Activated CD4-positive, alpha-beta T cell treated with anti-CD3 and anti-CD28 coated beads for 36 hours (primary cell): Measurements from ENCODE around the gene RASSF7. TPM values are rescaled to one million over a fixed set of nuclear protein-coding genes. Genes with fewer than 3 reads are reported as not detected.
"Not testable (repeated sequence)": the region's sequence is repeated elsewhere in the genome, so short reads cannot be mapped to it uniquely, and the experiment has no call there.

Source experiments
- ATAC-seq: fragments of 200-7000 bp; cut with Tn5 transposase; one replicate; pipeline ENCODE4 v1.10.0; 2021; ENCODE audit warnings: mild to moderate bottlenecking, moderate library complexity
- CTCF ChIA-PET: fragments of 350-600 bp; sonication (Branson Sonifier 250); formaldehyde crosslinking; loops from one replicate; lab custom pipeline; 2021; ENCODE audit warnings: antibody characterized with exemption; lab: Charles Lee
- POLR2A ChIA-PET: fragments of 350-600 bp; sonication (Branson Sonifier 250); formaldehyde crosslinking; loops from one replicate; lab custom pipeline; 2021; ENCODE audit warnings: antibody characterized with exemption, inconsistent platforms; lab: Charles Lee
- DNase-seq: peaks from one replicate; pipeline ENCODE4 v3.0.0-alpha.2; 2020
- H3K27ac Mint-ChIP-seq: one replicate; pipeline ENCODE4 v1.8.0; 2021; ENCODE audit warnings: mixed read lengths
- H3K27me3 Mint-ChIP-seq: one replicate; pipeline ENCODE4 v1.8.0; 2021; ENCODE audit warnings: mixed read lengths
- H3K36me3 Mint-ChIP-seq: one replicate; pipeline ENCODE4 v1.8.0; 2021; ENCODE audit warnings: low read depth, mixed read lengths
- H3K4me1 Mint-ChIP-seq: one replicate; pipeline ENCODE4 v1.8.0; 2021; ENCODE audit warnings: mixed read lengths
- H3K4me3 Mint-ChIP-seq: one replicate; pipeline ENCODE4 v1.8.0; 2021; ENCODE audit warnings: mild to moderate bottlenecking, moderate library complexity, mixed read lengths
- H3K9me3 Mint-ChIP-seq: one replicate; pipeline ENCODE4 v1.8.0; 2021; ENCODE audit warnings: low read depth, mixed read lengths
- intact Hi-C, 2 experiments: fragments of 100-400 bp; cut with DNase I in 1 of 2; cut with micrococcal nuclease in 1 of 2; formaldehyde crosslinking; loops; one replicate each; pipeline versions ENCODE4 v1.14.2 to v1.15.1; 2022 to 2024; cut with DNase I, micrococcal nuclease
- total RNA-seq, 2 experiments: library from RNA; stranded (reverse); gene quantifications; one replicate each; pipeline ENCODE4 v1.2.3, GENCODE V29; 2021

Gene RASSF7
- total RNA-seq, 2 experiments from 2014 or later = 16.8 TPM

- intact Hi-C loops = loop anchor here in 1 of 2 experiments (2.0 kb wide), 3 partner anchors 45 to 119 kb away; partner anchors contain the start of genes IRF7 and PTDSS2
- peak overlapping the region; percentile 72 for H3K27ac Mint-ChIP-seq
- peak overlapping the region; percentile 77 for H3K4me3 Mint-ChIP-seq
- H3K36me3 Mint-ChIP-seq = peaks cover 12% of the 10 kb centered on the region
- CTCF ChIA-PET = interaction anchor here (1.6 kb wide), 1 partner anchor 15 kb away, joined by 4 read pairs; no protein-coding TSS in a partner anchor
- no peaks in the 10 kb centered on the region for H3K9me3 Mint-ChIP-seq
- POLR2A ChIA-PET = interaction anchor here (0.6 to 0.7 kb wide), 2 partner anchors 102 to 294 kb away, joined by 5 read pairs; no protein-coding TSS in a partner anchor
- no peak for ATAC-seq
- peaks cover 4% of the 10 kb centered on the region for H3K4me1 Mint-ChIP-seq
- DNase-seq = peak; percentile 9
- H3K27me3 Mint-ChIP-seq = peaks cover 2% of the 10 kb centered on the region
These were observed 8.6 kb downstream of the RASSF7 start for GRCh38 chr11:569158-569885.

- Mint-ChIP-seq H3K4me3 (no peak overlapping the region), H3K36me3 (peaks cover 9% of the 10 kb centered on the region), H3K27me3 (peaks cover 10% of the 10 kb centered on the region), H3K27ac (no peak overlapping the region), H3K4me1 (peaks cover 14% of the 10 kb centered on the region), H3K9me3 (no peaks in the 10 kb centered on the region)
- ATAC-seq = no peak
- POLR2A ChIA-PET = no interaction called here
- DNase-seq = peak; percentile 12
- intact Hi-C loops = loop anchor here in 1 of 2 experiments (10.0 kb wide), 1 partner anchor 223 kb away; the partner anchor contains the start of genes CEND1 and SLC25A22
- CTCF ChIA-PET = no interaction called here
These were observed 11.0 kb downstream of the RASSF7 start for GRCh38 chr11:571802-572185.

- ATAC-seq (no peak), DNase-seq (no peak)
- peaks cover 24% of the 10 kb centered on the region for H3K4me1 Mint-ChIP-seq
- intact Hi-C loops = loop anchor here in 1 of 2 experiments (10.0 kb wide), 1 partner anchor 222 kb away; the partner anchor contains the start of genes CEND1 and SLC25A22
- H3K36me3 Mint-ChIP-seq = peaks cover 4% of the 10 kb centered on the region
- ChIA-PET CTCF (no interaction called here), POLR2A (no interaction called here)
- H3K9me3 Mint-ChIP-seq = no peaks in the 10 kb centered on the region
- no peak overlapping the region for H3K4me3 Mint-ChIP-seq
- no peak overlapping the region for H3K27ac Mint-ChIP-seq
- peaks cover 10% of the 10 kb centered on the region for H3K27me3 Mint-ChIP-seq
These were observed 12.5 kb downstream of the RASSF7 start for GRCh38 chr11:573146-573759.

- ATAC-seq, H3K9me3 Mint-ChIP-seq, CTCF ChIA-PET, H3K36me3 Mint-ChIP-seq, POLR2A ChIA-PET, H3K27ac Mint-ChIP-seq: not testable (repeated sequence)
- intact Hi-C loops = loop anchor here in 1 of 2 experiments (10.0 kb wide), 1 partner anchor 221 kb away; the partner anchor contains the start of genes CEND1 and SLC25A22
- Mint-ChIP-seq H3K27me3 (peaks cover 10% of the 10 kb centered on the region), H3K4me1 (peaks cover 32% of the 10 kb centered on the region), H3K4me3 (peak overlapping the region; percentile 82)
- peak; percentile 41 for DNase-seq
These were observed 13.3 kb downstream of the RASSF7 start for GRCh38 chr11:574031-574570.

- ChIA-PET POLR2A (interaction anchor here (0.8 kb wide), 1 partner anchor 13 kb away, joined by 3 read pairs; no protein-coding TSS in a partner anchor), CTCF (interaction anchor here (0.6 to 1.8 kb wide), 2 partner anchors 15 to 236 kb away, joined by 5 to 6 read pairs; partner anchors contain the start of gene LMNTD2)
- DNase-seq (peak; percentile 56), ATAC-seq (no peak)
- Mint-ChIP-seq H3K36me3 (peaks cover 9% of the 10 kb centered on the region), H3K27me3 (peaks cover 10% of the 10 kb centered on the region), H3K27ac (peak overlapping the region; percentile 58), H3K4me3 (peak overlapping the region; percentile 82), H3K4me1 (peaks cover 39% of the 10 kb centered on the region), H3K9me3 (no peaks in the 10 kb centered on the region)
- intact Hi-C loops = loop anchor here (5.0 to 10.0 kb wide), 2 partner anchors 220 to 307 kb away; partner anchors contain the start of genes CEND1 (in 1 of the 2) and SLC25A22 (in 1 of the 2)
These were observed 14.0 kb downstream of the RASSF7 start for GRCh38 chr11:574632-575312.

- ChIA-PET POLR2A (interaction anchor here (0.8 to 1.5 kb wide), 4 partner anchors 12 to 120 kb away, joined by 3 to 10 read pairs (median 4); partner anchors contain the start of genes DEAF1 and TMEM80), CTCF (interaction anchor here (0.6 to 1.8 kb wide), 7 partner anchors 11 to 235 kb away, joined by 3 to 6 read pairs (median 4); partner anchors contain the start of gene LMNTD2)
- ATAC-seq (peak; percentile 42), DNase-seq (no peak)
- Mint-ChIP-seq H3K27me3 (peaks cover 10% of the 10 kb centered on the region), H3K4me3 (peak overlapping the region; percentile 82), H3K27ac (peak overlapping the region; percentile 58), H3K4me1 (peaks cover 46% of the 10 kb centered on the region), H3K36me3 (peaks cover 9% of the 10 kb centered on the region), H3K9me3 (no peaks in the 10 kb centered on the region)
- intact Hi-C loops = loop anchor here (5.0 to 10.0 kb wide), 2 partner anchors 219 to 308 kb away; partner anchors contain the start of genes CEND1 (in 1 of the 2) and SLC25A22 (in 1 of the 2)
These were observed 14.7 kb downstream of the RASSF7 start for GRCh38 chr11:575313-575995.

GRCh38 chr11:575996-576768 is 15.4 kb downstream of the RASSF7 start, which contains the start of gene PHRF1:
Gene PHRF1 (plus strand): TSS chr11:576470. CDS start chr11:581513, 5,043 bp downstream.
- peaks cover 11% of the 10 kb centered on the region for H3K36me3 Mint-ChIP-seq
- H3K4me1 Mint-ChIP-seq = peaks cover 49% of the 10 kb centered on the region
- ChIA-PET CTCF (interaction anchor here (0.6 to 1.8 kb wide), 6 partner anchors 10 to 70 kb away, joined by 3 to 6 read pairs (median 4); partner anchors contain the start of gene LMNTD2), POLR2A (interaction anchor here (0.8 to 1.5 kb wide), 3 partner anchors 11 to 119 kb away, joined by 4 to 10 read pairs (median 4); partner anchors contain the start of genes DEAF1 and TMEM80)
- H3K4me3 Mint-ChIP-seq = peak within 1 kb of the TSS; percentile 86
- intact Hi-C loops = loop anchor here (1.0 to 10.0 kb wide), 18 partner anchors 8 to 369 kb away; partner anchors contain the start of genes LMNTD2 (in 2 of the 2), RASSF7 (in 2 of the 2), SLC25A22 (in 2 of the 2) and BET1L (in 1 of the 2)
- peaks cover 10% of the 10 kb centered on the region for H3K27me3 Mint-ChIP-seq
- DNase-seq (peak; percentile 98), ATAC-seq (peak; percentile 89)
- H3K27ac Mint-ChIP-seq = peak within 1 kb of the TSS; percentile 98
- H3K9me3 Mint-ChIP-seq = no peaks in the 10 kb centered on the region

- Mint-ChIP-seq H3K27me3 (peaks cover 10% of the 10 kb centered on the region), H3K36me3 (peaks cover 18% of the 10 kb centered on the region), H3K4me3 (peak overlapping the region; percentile 86), H3K9me3 (no peaks in the 10 kb centered on the region), H3K4me1 (peaks cover 50% of the 10 kb centered on the region), H3K27ac (peak overlapping the region; percentile 83)
- POLR2A ChIA-PET = interaction anchor here (1.5 kb wide), 2 partner anchors 11 kb away, joined by 9 to 10 read pairs; no protein-coding TSS in a partner anchor
- CTCF ChIA-PET = no interaction called here
- no peak for DNase-seq
- intact Hi-C loops = loop anchor here (1.0 to 10.0 kb wide), 18 partner anchors 9 to 370 kb away; partner anchors contain the start of genes LMNTD2 (in 2 of the 2), RASSF7 (in 2 of the 2), SLC25A22 (in 2 of the 2) and BET1L (in 1 of the 2)
- no peak for ATAC-seq
These were observed 16.2 kb downstream of the RASSF7 start for GRCh38 chr11:576811-577610.
